Osteocyte (in vitro differentiated cells): ENCODE results near the gene MRPL1. TPM values are rescaled to one million over a fixed set of nuclear protein-coding genes. Genes with fewer than 3 reads are reported as not detected.
A peak's percentile ranks its signal among the peaks of the same experiment; 100 is the strongest.

Experiments used
- DNase-seq: peaks from one replicate; pipeline ENCODE4 v3.0.0; 2021; ENCODE audit warnings: mixed read lengths; ENCODE audit not compliant: unreplicated experiment; ENCODE audit errors: extremely low spot score
- H3K27ac Mint-ChIP-seq: one replicate; pipeline ENCODE4 v1.8.0; 2021; ENCODE audit warnings: mild to moderate bottlenecking, mixed read lengths; ENCODE audit not compliant: unreplicated experiment
- H3K27me3 Mint-ChIP-seq: one replicate; pipeline ENCODE4 v1.8.0; 2021; ENCODE audit warnings: mixed read lengths; ENCODE audit not compliant: unreplicated experiment
- H3K36me3 Mint-ChIP-seq: one replicate; pipeline ENCODE4 v1.8.0; 2021; ENCODE audit warnings: mixed read lengths; ENCODE audit not compliant: unreplicated experiment
- H3K4me1 Mint-ChIP-seq: one replicate; pipeline ENCODE4 v1.8.0; 2021; ENCODE audit warnings: mixed read lengths; ENCODE audit not compliant: unreplicated experiment
- H3K4me3 Mint-ChIP-seq: one replicate; pipeline ENCODE4 v1.8.0; 2021; ENCODE audit warnings: mild to moderate bottlenecking, moderate library complexity, mixed read lengths; ENCODE audit not compliant: unreplicated experiment
- H3K9me3 Mint-ChIP-seq: one replicate; pipeline ENCODE4 v1.8.0; 2021; ENCODE audit warnings: mixed read lengths; ENCODE audit not compliant: unreplicated experiment
- total RNA-seq: library from RNA; stranded (reverse); gene quantifications from 2 replicates; pipeline ENCODE4 v1.2.1, GENCODE V29; 2021
- TF ChIP-seq, protein P1 (sequence below): fragments of 200-600 bp; sonication (generic); IDR thresholded peaks from 2 replicates; pipeline ENCODE4 v1.5.0; 2021; ENCODE audit warnings: antibody characterized with exemption, mild to moderate bottlenecking, moderate library complexity

MRPL1 gene
- total RNA-seq, 1 donor from 2014 or later = 25.5 TPM

DNA sequence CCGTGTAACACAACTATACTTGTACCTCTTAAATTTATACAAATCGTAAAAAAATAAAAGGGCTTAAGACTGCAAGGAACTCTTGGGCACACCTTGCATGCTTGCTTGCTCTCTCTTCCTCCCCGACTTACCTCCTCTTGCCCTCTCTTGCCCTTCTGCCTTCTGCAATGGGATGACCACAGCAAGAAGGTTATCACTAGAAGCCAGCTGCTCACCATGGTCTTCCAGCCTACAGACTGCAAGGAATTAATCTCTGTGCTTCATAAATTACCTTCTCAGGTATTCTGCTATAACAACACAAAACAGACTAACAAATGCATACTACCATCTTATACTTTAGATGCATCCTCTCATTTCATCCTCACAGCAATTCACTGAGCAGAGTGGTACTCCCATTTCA, 92.1 kb downstream of the MRPL1 start:
- H3K9me3 Mint-ChIP-seq = no peaks in the 10 kb centered on the region
- peaks cover 11% of the 10 kb centered on the region for H3K36me3 Mint-ChIP-seq

DNA sequence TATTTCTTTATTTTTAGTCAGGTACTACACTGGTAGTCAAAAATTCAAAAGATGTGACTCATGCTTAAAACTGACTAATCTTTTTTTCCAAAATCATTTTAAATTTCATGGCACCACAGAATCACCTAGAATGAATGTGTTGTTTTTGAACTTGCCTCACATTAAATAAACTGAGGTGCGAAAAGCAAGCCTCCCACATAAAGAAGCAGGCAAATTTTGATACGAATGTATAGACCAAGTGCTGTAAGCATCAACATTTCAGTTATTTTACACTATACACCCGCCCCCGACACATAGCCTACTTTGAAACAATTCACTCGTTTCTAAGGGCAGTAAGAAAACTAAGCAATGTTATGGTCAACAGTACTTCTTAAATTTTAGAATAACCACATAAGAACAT, 94.3 kb downstream of the MRPL1 start:
- DNase-seq = no peak
- Mint-ChIP-seq H3K9me3 (no peaks in the 10 kb centered on the region), H3K27ac (no peak overlapping the region), H3K36me3 (peaks cover 3% of the 10 kb centered on the region), H3K4me3 (no peak overlapping the region), H3K27me3 (no peaks in the 10 kb centered on the region), H3K4me1 (no peaks in the 10 kb centered on the region)
- TF ChIP-seq, protein P1, sequence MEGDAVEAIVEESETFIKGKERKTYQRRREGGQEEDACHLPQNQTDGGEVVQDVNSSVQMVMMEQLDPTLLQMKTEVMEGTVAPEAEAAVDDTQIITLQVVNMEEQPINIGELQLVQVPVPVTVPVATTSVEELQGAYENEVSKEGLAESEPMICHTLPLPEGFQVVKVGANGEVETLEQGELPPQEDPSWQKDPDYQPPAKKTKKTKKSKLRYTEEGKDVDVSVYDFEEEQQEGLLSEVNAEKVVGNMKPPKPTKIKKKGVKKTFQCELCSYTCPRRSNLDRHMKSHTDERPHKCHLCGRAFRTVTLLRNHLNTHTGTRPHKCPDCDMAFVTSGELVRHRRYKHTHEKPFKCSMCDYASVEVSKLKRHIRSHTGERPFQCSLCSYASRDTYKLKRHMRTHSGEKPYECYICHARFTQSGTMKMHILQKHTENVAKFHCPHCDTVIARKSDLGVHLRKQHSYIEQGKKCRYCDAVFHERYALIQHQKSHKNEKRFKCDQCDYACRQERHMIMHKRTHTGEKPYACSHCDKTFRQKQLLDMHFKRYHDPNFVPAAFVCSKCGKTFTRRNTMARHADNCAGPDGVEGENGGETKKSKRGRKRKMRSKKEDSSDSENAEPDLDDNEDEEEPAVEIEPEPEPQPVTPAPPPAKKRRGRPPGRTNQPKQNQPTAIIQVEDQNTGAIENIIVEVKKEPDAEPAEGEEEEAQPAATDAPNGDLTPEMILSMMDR = no peak

More for the DNA sequence above, 92.1 kb downstream of the MRPL1 start:
- Mint-ChIP-seq H3K4me1 (no peaks in the 10 kb centered on the region), H3K27me3 (no peaks in the 10 kb centered on the region), H3K4me3 (no peak overlapping the region), H3K27ac (no peak overlapping the region)
- no peak for DNase-seq
- TF ChIP-seq, protein P1 = no peak

DNA sequence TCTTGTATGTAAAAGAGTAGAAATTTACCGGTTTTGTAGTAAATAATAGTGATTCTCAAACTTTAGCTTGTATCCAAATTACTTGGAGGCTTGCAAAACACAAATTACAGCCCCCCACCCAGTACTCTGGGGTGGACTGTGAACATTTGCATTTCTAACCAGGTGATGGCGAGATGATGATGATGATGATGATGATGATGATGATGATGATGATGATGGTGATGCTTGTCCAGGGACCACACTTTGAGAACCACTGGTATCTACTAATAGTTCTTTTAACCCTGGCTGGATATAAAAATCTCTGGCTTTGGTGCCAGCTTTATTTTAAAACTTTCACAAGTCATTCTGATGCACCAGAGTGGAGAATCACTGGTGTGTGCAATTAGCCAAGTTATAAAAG, 96.3 kb downstream of the MRPL1 start:
- Mint-ChIP-seq H3K27me3 (no peaks in the 10 kb centered on the region), H3K9me3 (no peaks in the 10 kb centered on the region), H3K27ac (no peak overlapping the region), H3K4me3 (no peak overlapping the region), H3K36me3 (peaks cover 3% of the 10 kb centered on the region), H3K4me1 (no peaks in the 10 kb centered on the region)
- TF ChIP-seq, protein P1 = no peak
- DNase-seq = no peak

DNA sequence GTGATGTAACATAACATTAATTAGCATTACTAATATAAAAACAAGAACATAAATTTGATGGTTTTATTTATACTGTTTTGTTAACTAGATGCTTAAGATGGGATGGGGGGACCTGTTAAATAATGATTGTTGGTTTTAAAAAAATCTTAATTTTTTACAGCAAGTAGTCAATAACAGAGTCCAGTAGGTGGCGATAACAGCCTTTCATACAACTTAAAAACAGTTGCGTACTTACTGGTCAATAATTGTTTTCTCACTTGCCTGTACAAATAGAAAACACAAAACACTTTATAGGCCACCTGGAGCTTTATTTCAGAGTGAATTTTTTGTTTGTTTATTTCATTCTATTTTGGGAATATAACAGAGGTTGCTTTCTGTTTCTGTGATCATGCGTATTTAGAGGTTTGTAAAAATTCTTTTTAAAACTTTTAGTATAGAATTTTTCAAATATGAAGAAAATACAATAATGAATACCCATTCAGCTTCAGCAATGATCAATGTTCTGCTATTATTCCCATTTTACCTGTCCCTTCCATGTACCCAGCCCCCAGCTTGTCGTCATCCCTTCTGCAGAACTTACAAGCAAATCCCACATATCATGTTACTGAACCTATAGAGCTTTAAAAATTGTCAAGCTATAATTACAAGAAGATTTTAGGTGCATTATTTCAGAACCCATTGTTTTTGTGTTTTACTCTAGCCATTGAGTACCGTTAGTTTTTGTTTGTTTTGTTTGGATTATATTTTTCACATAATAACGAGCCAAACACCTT, 97.1 kb downstream of the MRPL1 start:
- TF ChIP-seq, protein P1 = peak; percentile 72
- Mint-ChIP-seq H3K9me3 (no peaks in the 10 kb centered on the region), H3K36me3 (peaks cover 2% of the 10 kb centered on the region), H3K4me1 (no peaks in the 10 kb centered on the region), H3K27me3 (no peaks in the 10 kb centered on the region), H3K27ac (no peak overlapping the region), H3K4me3 (no peak overlapping the region)
- DNase-seq = no peak

DNA sequence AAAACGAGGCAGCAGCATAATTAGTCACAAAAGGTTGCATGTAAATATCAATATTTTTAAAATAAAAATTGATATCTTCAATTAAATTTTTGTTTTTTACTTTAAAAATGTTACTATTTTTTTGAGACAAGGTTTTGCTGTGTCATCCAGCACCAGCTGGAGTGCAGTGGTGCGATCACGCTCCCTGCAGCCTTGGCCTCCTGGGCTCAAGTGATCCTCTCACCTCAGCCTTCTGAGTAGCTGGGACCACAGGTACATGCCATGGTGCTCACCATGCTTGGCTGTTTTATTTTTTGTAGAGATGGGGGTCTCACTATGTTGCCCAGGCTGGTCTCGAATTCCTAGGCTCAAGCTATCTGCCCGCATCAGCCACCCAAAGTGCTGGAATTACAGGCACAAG, 97.7 kb downstream of the MRPL1 start:
- H3K27me3 Mint-ChIP-seq = no peaks in the 10 kb centered on the region
- H3K36me3 Mint-ChIP-seq = no peaks in the 10 kb centered on the region
- TF ChIP-seq, protein P1 = no peak
- H3K9me3 Mint-ChIP-seq = no peaks in the 10 kb centered on the region
- no peak overlapping the region for H3K27ac Mint-ChIP-seq
- no peak overlapping the region for H3K4me3 Mint-ChIP-seq
- no peak for DNase-seq
- H3K4me1 Mint-ChIP-seq = no peaks in the 10 kb centered on the region
